Sciatic nerve (tissue), 2 donors: ENCODE data around the gene USP36. TPM values are rescaled to one million over a fixed set of nuclear protein-coding genes. Genes with fewer than 3 reads are reported as not detected.

Source experiments
- ATAC-seq: fragments of 200-7000 bp; cut with Tn5 transposase; one replicate; pipeline ENCODE4 v1.9.1; 2020; ENCODE audit warnings: mild to moderate bottlenecking, moderate library complexity
- DNase-seq: peaks from one replicate; pipeline ENCODE4 v3.0.0-alpha.2; 2020; ENCODE audit warnings: low spot score
- intact Hi-C: fragments of 100-400 bp; cut with DNase I; formaldehyde crosslinking; loops from one replicate; pipeline ENCODE4 v1.14.2; 2022
- total RNA-seq: library from RNA; stranded (reverse); fragmentation: NEBNext Ultra II Directional; extraction: Animal tissue kit (Norgen Biotek cat#: 25700); gene quantifications from one replicate; pipeline ENCODE4 v1.2.1, GENCODE V29; 2021
- donor health status: DM: no; HTN: no; CAD: no.
- donor health status: DM: no; HTN: no; CAD: no.

Gene USP36
- total RNA-seq, 1 donor from 2014 or later, result 109 TPM

DNA sequence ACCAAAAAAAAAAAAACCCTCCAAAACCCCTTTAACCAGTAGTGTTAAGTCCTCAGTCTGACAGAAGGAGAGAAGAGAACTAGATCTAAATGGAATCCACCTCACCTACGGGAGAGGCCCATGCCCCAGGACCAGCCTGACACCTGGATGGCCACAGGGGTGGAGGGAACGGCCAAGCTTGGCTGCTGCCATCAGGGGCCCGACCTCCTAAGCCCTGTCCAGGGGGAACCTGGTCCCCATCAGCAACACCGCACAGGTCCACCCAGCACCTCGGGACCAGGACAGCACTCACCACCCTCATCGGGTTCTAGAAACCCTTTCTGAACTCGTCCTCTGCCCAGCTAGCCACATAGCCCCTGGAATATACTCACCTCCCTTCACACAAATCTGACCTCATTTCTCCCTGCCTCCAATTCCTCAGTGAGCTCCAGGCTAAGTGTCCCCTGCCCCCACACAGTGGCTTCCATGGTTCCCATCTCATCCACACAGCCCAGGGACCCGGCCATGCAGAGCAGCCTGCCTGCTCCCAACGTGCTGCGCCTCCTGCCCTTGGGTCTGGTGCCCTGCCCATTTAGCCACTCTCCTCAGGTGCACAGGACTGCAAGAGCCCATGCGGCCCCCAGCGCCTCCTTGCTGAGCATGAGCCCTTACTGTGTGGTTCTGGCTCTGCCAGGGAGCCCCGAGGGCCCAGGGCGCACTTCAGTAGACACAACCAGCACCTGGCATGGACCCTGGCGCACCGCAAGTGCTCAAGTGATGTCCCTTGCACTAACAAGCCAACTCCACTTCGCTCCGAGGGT is 40.3 kb downstream of the USP36 start:
- ATAC-seq (no peak), DNase-seq (no peak)
- intact Hi-C loops, result no loop called here

DNA sequence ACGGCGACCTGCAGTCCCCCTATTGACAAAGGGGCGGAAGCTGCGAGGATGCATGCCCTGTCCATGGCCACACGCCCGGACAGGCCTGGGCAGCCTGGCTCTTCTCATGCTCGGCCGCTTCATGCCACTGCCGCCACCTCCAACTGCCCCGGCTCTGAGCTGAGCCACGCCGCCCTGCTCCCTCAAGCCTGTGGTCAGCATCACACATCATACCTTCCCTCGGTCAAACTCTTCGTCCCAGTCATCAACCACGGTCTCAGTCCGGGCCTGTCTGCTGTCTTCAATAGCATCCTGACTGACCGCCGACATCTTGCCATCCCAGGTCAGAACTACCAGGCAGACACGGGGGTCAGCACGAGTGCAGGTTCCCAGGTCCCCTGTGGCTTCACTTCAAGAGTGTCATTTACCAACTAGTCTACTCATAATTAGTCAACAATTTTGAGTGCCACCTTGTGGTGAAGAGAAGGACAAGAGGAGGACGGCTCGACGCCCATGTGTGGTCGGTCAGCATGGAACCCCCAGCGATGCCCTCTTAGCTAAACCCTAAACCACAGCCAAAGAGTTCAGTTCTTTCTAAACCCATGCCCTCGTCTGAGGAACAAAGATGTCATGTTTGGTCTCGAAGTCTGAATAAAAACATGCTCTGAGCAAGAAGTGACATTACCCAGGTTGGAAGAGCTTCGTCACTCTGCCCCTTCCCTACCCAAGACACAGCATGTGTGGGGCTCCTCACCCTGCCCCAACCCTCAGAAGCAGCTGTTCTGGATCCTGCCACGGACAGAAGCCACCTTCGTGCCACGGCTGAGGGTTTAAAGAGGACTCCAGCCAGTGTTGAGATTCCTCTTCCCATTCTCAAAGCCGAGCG is 41.7 kb downstream of the USP36 start:
- intact Hi-C loops, result no loop called here
- ATAC-seq, result peak; percentile 15
- DNase-seq, result no peak

DNA sequence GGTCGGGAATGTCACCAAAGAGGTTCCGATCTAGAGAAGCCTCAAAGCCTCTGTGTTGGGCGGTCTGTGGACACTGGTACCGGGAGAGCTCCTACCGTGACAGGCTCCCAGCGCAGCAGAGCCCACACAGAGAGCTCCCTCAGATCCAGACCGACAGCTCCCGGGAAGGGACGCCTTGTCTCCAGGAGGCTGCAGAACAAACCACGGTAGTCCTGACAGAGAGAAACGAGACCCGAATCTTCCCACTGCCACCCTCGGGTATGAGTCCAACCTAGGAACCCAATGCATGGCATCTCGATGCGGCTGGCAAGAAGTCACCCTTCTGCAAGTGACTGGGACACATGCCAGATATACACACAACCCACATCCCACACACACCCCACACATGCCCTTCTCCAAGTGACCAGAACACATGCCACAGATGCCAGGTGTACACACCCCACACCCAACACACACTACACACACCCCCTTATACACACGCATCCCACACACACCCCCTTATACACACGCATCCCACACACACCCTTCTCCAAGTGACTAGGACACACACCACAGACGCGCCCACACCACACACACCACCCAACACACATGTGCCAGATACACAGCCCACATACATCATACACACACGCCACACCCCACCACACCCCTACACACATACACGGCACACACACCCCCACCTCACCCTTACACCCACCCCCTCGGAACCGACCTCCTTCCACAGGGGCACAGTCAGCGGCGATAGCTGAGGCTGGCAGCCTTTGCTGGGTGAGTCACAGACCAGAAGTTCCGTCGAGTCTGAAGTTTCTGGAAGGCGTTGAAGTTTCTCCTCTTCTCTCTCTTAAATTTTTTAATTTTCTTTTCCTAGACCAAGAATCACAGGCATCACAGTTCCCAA is 42.7 kb downstream of the USP36 start:
- peak; percentile 4 for ATAC-seq
- intact Hi-C loops, result no loop called here
- no peak for DNase-seq

DNA sequence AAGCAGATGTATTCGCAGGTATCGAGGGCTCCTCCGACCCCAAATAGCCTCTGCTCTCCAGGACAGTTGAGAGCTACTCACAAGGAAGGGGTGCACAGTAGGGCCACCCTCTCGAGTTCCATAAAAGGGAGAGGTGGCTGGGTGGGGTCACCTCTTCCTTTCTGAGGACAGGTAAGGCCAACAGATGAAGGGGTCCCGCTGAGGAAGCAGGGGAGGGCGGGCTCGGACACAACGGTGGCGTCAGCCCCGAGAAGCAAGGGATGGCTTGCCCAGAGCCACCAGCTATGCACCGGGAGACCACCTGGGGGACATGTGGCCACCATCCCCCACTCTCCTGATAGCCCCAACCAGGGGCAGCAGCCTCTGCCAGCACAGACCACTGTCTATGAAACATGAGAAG is 43.4 kb downstream of the USP36 start:
- DNase-seq (no peak), ATAC-seq (no peak)
- intact Hi-C loops, result no loop called here

DNA sequence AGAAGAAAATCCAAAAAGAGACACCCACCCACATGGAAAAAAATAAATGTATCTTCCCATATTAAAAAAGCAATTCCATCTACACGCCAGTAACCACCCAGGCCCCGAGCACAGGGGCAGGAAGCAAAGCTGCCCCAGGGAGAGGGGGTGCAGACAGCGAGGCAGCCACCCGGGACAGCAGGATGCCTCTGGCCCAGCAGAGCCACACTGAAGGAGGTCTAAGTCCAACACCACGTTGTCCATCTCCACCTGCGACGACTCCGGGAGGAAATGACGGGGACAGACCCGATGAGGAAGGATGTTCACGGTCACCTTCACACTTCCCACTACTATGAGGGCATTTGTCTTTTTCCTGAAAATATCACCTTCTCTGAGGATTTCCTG is 44.1 kb downstream of the USP36 start:
- ATAC-seq (no peak), DNase-seq (no peak)
- intact Hi-C loops, result no loop called here

DNA sequence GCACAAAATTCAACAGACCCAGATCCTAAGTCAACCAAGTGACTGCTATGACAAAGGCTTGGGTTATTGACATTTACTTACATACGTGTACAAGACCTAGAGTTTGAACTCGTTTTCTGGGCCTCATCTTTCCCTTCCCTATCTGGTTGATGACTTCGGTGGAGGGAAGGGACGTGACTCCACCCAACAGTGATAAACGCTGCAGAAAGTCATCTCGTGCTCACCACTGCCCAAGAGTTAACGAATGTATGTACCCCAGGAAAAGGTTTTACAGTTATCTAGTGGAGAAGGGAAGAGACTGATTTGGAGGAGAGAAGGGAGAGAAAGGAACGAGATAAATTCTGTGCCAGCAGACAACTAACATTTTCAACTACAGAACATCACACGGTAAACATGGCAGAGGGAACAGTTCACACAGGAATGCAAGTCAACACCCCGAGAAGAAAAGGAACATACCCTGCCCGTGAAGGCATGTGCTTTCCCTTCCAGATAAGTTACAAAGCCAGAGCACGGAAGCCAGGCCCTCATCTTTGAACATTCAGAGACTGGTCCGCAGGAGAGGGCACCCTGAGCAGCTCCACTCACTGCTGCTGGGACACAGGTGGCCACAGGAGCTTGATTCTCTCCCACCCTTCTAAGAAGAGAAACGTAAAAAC is 44.6 kb downstream of the USP36 start:
- DNase-seq (no peak), ATAC-seq (no peak)
- intact Hi-C loops, result no loop called here

DNA sequence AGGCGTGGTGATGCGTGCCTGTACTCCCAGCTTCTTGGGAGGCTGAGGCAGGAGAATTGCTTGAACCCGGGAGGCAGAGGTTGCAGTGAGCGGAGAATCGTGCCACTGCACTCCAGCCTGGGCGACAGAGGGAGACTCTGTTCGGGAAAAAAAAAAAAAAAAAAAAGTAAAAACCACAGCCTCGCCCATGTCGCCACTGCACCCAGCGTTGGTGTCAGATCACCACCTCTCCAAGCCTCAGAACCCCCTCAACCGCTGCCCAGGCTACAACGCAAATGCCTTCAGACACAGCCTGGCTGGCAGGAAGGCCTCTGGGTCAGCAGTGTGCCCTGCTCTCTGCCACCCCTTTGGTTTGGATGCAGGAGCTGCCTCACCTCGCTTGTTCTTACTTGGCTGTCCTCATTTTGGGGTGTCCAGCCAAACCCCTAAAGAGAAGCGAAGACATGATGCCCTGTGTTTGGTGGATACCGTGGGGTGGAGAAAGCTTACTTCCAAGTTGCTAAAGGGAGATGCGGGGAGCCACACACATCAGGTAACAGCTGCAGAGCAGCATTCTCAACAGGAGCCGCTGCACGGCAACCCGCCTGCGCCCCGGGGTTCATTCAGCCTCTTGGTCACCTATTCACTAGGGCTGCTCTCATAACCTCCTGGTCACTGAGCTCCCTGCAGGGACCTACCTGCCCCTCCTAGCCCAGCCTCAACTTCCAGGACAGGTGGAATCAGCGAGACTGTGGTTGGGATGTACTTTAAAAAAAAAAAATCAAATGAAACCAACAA is 45.6 kb downstream of the USP36 start:
- DNase-seq (no peak), ATAC-seq (no peak)
- intact Hi-C loops, result no loop called here

DNA sequence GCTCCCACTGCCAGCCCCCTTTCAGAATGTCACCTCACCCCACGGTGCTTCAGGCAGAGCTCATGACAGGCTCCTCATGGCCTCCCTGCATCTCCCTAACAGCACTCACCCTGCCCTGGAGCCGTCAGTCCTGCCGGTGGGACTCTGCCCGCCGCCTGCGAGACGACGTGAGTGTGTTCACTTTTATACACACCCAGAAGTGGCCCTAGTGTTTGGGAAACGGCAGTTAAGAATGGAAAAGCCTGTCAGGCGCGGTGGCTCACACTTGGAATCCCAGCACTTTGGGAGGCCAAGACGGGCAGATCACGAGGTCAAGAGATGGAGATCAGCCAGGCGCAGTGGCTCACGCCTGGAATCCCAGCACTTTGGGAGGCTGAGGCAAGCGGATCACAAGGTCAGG is 46.2 kb downstream of the USP36 start:
- ATAC-seq (no peak), DNase-seq (no peak)
- intact Hi-C loops, result no loop called here

DNA sequence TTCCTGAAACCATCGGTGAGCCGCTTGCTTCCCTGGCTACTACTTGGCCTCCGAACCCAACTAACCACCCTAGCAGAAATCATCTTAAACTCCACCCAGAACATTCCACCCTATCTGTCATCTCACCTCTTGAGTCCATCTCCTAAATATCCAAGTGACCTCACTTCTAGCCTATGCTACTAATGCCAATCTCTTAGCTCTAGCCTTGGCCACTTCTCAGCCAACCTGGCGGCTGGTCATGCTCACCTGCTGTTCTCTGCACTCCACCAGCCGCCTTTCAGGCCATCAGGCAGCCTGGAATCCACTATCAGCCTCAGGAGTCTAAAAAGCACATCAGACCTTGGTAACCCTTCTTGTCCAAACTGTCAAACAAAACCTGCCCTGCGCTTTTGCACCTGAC is 46.6 kb downstream of the USP36 start:
- ATAC-seq (no peak), DNase-seq (no peak)
- intact Hi-C loops, result no loop called here

DNA sequence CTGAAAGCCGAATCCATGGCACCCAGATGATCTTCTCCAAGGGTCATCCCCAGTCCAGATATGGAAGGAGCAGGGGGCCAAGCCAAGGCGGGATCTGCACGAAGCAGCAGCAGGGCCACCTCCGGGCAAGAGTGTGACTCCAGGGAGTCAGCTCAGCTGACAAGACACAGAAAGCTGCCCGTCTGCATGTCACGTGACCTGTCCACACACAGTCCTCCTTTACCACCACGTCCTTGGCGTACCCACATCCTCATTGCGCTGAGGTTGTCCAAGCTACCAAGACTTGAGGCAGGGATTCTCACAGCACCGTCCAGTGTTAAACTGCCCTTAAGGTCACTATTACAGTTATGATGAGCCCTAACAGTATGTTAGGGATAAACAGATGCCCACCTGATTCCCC is 47.2 kb downstream of the USP36 start:
- ATAC-seq (no peak), DNase-seq (no peak)
- intact Hi-C loops, result no loop called here

DNA sequence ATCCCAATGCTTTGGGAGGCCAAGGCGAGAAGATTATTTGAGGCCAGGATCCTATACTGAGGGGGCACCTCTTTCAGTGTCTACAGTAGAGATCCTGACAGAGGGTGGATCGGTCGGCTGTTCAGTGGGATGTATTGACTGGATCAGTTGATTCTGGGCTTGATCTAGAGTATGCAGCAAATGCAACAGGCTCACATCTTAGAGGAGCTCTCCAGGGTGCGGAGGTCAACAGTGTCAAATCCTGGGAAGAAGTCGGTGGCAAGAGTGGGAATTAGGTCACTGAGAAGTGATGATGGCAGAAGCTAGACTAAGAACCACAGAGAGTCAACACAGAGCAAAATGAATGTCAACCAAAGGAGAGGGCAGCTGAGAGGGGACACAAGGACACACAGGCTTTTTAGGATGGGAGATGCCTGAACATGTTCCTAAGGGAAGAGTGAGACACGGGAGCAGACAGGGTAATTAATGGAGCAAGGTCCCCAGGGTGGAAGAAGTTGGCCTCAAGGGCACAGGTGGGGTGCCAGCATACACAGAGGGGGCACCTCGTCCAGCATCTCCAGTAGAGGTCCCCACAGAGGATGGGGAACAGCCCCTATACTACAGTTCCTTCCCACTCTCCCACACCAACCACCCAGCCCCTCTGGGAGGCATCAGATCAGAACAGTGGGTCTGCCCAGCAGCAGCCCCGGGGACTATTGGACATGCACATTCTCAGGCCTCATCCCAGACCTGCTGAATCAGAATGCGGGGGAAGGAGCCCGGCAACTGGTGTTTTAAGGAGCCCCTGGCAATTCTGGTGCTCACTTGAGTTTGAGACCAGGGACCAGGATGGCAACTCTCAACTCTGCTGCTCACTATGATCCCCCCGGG is 48.5 kb downstream of the USP36 start:
- no peak for ATAC-seq
- DNase-seq, result no peak
- intact Hi-C loops, result no loop called here

DNA sequence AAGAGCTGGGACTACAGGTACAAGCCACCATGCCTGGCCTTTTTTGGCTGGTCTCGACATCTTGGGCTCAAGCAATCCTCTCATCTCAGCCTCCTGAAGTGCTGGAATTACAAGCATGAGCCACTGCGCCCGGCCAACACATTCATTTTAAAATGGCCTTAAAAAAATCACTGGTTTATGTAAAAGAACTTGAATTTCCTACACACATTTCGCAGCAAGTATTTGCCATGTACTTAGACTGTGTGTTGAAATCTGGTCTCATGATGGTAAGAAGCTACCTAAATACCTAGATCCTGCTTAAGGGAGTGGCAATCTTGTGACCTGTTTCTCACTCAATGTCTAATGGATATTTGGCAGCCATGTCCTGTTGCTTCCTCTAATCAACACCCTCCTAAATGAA is 50.1 kb downstream of the USP36 start:
- DNase-seq (no peak), ATAC-seq (no peak)
- intact Hi-C loops, result no loop called here

DNA sequence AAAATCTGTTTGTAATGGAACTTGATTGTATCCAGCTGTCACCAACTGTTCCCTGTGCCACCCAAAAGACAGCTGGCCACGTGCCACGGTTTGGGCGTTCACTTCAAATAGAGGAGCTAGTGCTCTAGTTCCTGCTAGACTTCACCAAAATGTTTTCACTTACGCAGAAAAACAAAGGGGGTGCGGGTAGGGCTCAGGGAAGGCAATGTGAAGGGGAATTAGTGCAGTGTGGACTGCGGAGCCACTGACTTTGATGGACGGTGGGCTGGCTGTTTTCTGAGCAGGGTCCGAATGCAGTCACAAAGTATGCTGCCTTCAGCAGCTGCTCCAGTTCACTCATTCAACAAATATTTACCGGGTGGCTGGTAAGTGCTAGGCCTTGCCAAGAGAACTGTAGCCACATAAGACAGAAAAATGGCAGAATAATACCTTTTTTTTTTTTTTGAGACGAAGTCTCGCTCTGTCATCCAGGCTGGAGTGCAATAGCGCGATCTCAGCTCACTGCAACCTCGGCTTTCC is 50.9 kb downstream of the USP36 start:
- ATAC-seq (peak; percentile 7), DNase-seq (peak; percentile 81)
- intact Hi-C loops, result no loop called here

DNA sequence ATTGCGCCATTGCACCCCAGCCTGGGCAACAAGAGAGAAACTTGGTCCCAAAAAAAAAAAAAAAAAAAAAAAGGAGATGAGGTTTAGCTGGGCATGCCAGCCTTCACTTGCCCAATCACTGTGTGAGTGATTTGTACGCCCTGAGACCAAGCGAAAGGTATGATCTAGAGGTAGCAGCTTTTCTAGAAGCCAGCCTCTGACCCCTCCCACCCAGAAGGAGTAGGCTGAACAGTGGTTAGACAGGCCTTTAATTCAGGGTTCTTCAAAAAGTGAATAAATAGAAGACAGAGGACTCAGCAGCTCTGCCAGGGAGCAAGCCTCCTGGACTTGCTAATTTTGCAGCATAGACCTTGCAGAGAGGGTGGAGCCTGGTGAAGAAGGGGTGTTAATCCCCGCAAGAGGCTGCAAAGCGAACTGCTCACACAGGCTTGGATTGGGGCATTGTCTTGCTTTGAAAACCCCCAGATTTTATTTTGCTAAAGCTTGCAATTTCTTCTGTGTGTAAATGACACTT is 51.4 kb downstream of the USP36 start:
- DNase-seq, result no peak
- no peak for ATAC-seq
- intact Hi-C loops, result no loop called here

DNA sequence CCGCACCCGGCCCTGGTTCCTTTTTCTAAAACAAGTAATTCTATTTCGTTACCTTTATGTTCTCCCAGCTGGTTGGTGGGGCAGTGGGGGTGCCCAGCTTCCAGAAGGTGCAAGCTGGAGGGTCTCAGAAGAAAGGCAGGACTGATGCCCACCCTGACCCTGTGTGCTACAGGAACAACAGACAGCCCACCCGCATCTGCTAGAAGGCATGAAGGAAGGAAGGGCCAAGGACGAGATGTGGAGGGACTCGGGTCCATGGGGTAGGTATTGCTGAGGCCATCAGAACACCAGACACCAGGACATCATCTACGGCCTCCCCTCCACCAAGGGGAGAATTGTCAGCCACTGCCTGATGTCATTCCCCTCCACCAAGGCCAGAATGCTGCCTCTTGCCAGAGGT is 52.2 kb downstream of the USP36 start:
- ATAC-seq (no peak), DNase-seq (no peak)
- intact Hi-C loops, result no loop called here

DNA sequence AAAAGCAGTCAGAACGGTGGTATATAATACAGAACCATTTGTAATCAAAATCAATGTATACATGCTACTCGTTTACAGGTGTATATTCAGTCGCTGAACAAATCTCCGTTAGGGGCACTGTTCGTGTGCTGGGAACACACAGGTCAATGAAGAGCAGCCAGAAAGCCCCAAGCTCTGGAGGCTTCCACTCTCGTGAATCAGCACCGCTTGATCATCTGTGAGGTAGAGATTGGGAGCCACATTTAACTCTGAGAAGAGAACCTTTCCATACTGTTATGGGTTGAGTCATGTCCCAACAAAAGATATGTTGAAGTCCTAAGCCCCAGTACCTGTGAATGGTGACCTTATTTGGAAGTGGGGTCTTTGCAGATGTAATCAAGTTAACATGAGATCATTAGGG is 53.2 kb downstream of the USP36 start:
- DNase-seq (no peak), ATAC-seq (no peak)
- intact Hi-C loops, result no loop called here

DNA sequence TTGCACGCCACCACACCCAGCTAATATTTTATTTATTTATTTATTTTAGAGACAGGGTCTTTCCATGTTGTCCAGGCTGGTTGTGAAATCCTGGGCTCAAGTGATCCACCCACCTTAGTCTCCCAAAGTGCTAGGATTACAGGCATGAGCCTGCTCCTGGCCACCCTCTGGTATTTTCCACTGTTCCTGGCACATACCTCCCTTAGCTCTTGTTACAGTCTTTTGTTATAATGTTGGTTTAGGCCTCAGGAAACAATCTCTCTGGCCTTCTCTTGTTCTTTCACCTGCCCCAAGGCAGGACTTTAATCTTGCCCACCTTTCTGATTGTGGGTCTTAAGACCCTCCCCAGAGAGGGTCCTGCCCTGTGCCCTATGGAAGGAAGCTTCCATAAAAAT is 55.0 kb downstream of the USP36 start:
- ATAC-seq (no peak), DNase-seq (no peak)
- intact Hi-C loops, result no loop called here
